Astrocyte (in vitro differentiated cells and primary cell): ENCODE measurements around the gene KLHL25. TPM values are rescaled to one million over a fixed set of nuclear protein-coding genes. Genes with fewer than 3 reads are reported as not detected.

Experiments
- DNase-seq: peaks from one replicate; pipeline ENCODE4 v3.0.0-alpha.2; 2010; ENCODE audit warnings: low read depth
- FAIRE-seq: peaks from 2 replicates; lab custom pipeline; 2011; peaks lifted over from hg19 to GRCh38; lab: Jason Lieb, UNC
- H2AFZ ChIP-seq: 2 replicates; pipeline ENCODE4 v1.6.0; 2012; ENCODE audit warnings: low read depth, low read length, inconsistent platforms
- H3K27ac ChIP-seq: 2 replicates; pipeline ENCODE4 v1.5.1; 2011; ENCODE audit warnings: low read depth, low read length, inconsistent platforms
- H3K27me3 ChIP-seq: 2 replicates; pipeline ENCODE4 v1.6.0; 2011; ENCODE audit warnings: low read length, inconsistent platforms; ENCODE audit not compliant: insufficient read depth
- H3K36me3 ChIP-seq: 2 replicates; pipeline ENCODE4 v1.5.1; 2011; ENCODE audit warnings: low read length, inconsistent platforms; ENCODE audit not compliant: insufficient read depth
- H3K4me1 ChIP-seq: 2 replicates; pipeline ENCODE4 v1.5.1; 2011; ENCODE audit warnings: low read length, inconsistent platforms; ENCODE audit not compliant: insufficient read depth
- H3K4me2 ChIP-seq: 2 replicates; pipeline ENCODE4 v1.6.0; 2012; ENCODE audit warnings: low read length, inconsistent platforms
- H3K4me3 ChIP-seq: 2 replicates; pipeline ENCODE4 v1.5.1; 2011; ENCODE audit warnings: low read depth, mild to moderate bottlenecking, low read length, inconsistent platforms; ENCODE audit not compliant: insufficient read depth
- H3K79me2 ChIP-seq: 2 replicates; pipeline ENCODE4 v1.6.0; 2012; ENCODE audit warnings: mild to moderate bottlenecking, low read length, inconsistent platforms; ENCODE audit not compliant: insufficient read depth
- H3K9ac ChIP-seq: 2 replicates; pipeline ENCODE4 v1.6.0; 2012; ENCODE audit warnings: mild to moderate bottlenecking, low read length, inconsistent platforms
- H3K9me3 ChIP-seq: 2 replicates; pipeline ENCODE4 v1.5.1; 2012; ENCODE audit warnings: low read depth, mild to moderate bottlenecking, low read length, inconsistent platforms; ENCODE audit not compliant: insufficient read depth
- H4K20me1 ChIP-seq: 2 replicates; pipeline ENCODE4 v1.6.0; 2012; ENCODE audit warnings: low read length, inconsistent platforms; ENCODE audit not compliant: insufficient read depth
- H3K27ac Mint-ChIP-seq: one replicate; pipeline ENCODE4 v1.8.0; 2021; ENCODE audit warnings: mild to moderate bottlenecking, mixed read lengths; ENCODE audit not compliant: unreplicated experiment
- H3K27me3 Mint-ChIP-seq: one replicate; pipeline ENCODE4 v1.8.0; 2021; ENCODE audit warnings: low read depth, mixed read lengths; ENCODE audit not compliant: unreplicated experiment
- H3K36me3 Mint-ChIP-seq: one replicate; pipeline ENCODE4 v1.8.0; 2021; ENCODE audit warnings: low read depth, mixed read lengths; ENCODE audit not compliant: unreplicated experiment
- H3K4me1 Mint-ChIP-seq: one replicate; pipeline ENCODE4 v1.8.0; 2021; ENCODE audit warnings: low read depth, mixed read lengths; ENCODE audit not compliant: unreplicated experiment
- H3K4me3 Mint-ChIP-seq: one replicate; pipeline ENCODE4 v1.8.0; 2021; ENCODE audit warnings: mild to moderate bottlenecking, moderate library complexity, mixed read lengths; ENCODE audit not compliant: unreplicated experiment
- H3K9me3 Mint-ChIP-seq: one replicate; pipeline ENCODE4 v1.8.0; 2021; ENCODE audit warnings: mild to moderate bottlenecking, mixed read lengths; ENCODE audit not compliant: unreplicated experiment
- EZH2 ChIP-seq: IDR thresholded peaks from 2 replicates; pipeline ENCODE4 v1.6.1; 2012; ENCODE audit warnings: mild to moderate bottlenecking, low read length, inconsistent platforms; ENCODE audit not compliant: insufficient read depth
- total RNA-seq: library from RNA; stranded (reverse); gene quantifications from 2 replicates; pipeline ENCODE4 v1.2.1, GENCODE V29; 2021
- TF ChIP-seq, protein P1 (sequence below): IDR thresholded peaks from 2 replicates; pipeline ENCODE4 v1.5.1; 2011; ENCODE audit warnings: low read depth, mild to moderate bottlenecking, inconsistent platforms, low read length, moderate library complexity; ENCODE audit not compliant: insufficient read depth

Gene KLHL25
- total RNA-seq, 1 donor from 2014 or later: 5.6 TPM

DNA sequence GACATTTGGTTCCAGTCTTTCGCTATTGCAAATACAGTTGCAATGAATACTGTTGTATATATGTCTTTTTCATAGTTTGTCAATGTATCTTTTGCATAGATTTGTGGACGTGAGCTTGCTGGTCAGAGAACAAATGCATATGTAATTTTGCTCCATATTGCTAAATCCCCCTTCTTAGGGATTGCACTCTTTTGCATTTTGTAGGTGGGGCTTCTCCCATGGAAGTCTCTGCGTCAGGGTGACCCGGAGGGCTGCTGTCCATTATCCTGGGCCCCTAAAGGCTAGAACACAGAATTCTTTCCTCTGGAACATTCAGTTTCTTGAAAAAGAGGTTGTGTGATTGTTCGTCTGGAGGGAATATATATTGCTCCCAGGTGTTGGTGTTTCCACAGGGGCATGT is 25.2 kb upstream of the KLHL25 start:
- Histone ChIP-seq H3K27ac (no peak overlapping the region), H3K4me2 (no peak overlapping the region), H3K9me3 (no peaks in the 10 kb centered on the region), H3K27me3 (peaks cover 11% of the 10 kb centered on the region), H3K79me2 (no peaks in the 10 kb centered on the region), H3K4me3 (no peak overlapping the region), H4K20me1 (no peaks in the 10 kb centered on the region), H3K36me3 (no peaks in the 10 kb centered on the region), H3K9ac (no peak overlapping the region), H2AFZ (no peak overlapping the region), H3K4me1 (no peaks in the 10 kb centered on the region)
- Mint-ChIP-seq H3K4me3 (no peak overlapping the region), H3K9me3 (no peaks in the 10 kb centered on the region), H3K36me3 (no peaks in the 10 kb centered on the region), H3K4me1 (no peaks in the 10 kb centered on the region), H3K27me3 (peaks cover 2% of the 10 kb centered on the region), H3K27ac (no peak overlapping the region)
- no peak for DNase-seq
- no peak for FAIRE-seq
- TF ChIP-seq, protein P1, sequence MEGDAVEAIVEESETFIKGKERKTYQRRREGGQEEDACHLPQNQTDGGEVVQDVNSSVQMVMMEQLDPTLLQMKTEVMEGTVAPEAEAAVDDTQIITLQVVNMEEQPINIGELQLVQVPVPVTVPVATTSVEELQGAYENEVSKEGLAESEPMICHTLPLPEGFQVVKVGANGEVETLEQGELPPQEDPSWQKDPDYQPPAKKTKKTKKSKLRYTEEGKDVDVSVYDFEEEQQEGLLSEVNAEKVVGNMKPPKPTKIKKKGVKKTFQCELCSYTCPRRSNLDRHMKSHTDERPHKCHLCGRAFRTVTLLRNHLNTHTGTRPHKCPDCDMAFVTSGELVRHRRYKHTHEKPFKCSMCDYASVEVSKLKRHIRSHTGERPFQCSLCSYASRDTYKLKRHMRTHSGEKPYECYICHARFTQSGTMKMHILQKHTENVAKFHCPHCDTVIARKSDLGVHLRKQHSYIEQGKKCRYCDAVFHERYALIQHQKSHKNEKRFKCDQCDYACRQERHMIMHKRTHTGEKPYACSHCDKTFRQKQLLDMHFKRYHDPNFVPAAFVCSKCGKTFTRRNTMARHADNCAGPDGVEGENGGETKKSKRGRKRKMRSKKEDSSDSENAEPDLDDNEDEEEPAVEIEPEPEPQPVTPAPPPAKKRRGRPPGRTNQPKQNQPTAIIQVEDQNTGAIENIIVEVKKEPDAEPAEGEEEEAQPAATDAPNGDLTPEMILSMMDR: no peak
- no peak for TF ChIP-seq EZH2

DNA sequence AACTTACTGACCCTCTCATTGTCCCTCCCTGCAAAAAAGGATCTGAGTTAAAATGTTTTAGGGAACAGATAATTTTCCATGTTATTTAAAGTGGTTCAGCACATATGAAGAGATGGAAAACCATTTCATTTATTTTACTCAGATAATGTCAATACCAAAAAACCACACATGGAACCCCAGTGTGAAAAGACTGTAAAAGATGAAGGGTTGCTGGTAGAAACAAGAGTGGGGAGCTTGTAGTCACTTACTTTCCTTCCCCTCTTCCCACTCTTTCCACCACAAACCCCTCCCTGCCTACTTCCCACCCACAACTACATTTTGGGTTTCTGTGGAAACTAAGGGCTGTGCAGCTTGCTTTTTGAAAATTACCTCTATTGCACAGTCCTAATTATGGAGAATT is 18.5 kb upstream of the KLHL25 start:
- FAIRE-seq (no peak), DNase-seq (no peak)
- no peaks in the 10 kb centered on the region for H4K20me1 ChIP-seq
- no peaks in the 10 kb centered on the region for H3K36me3 ChIP-seq
- no peak overlapping the region for H3K9ac ChIP-seq
- no peaks in the 10 kb centered on the region for H3K9me3 ChIP-seq
- Mint-ChIP-seq H3K9me3 (no peaks in the 10 kb centered on the region), H3K27ac (no peak overlapping the region), H3K27me3 (peaks cover 2% of the 10 kb centered on the region), H3K4me3 (no peak overlapping the region), H3K36me3 (no peaks in the 10 kb centered on the region), H3K4me1 (no peaks in the 10 kb centered on the region)
- no peak overlapping the region for H3K4me3 ChIP-seq
- H3K27ac ChIP-seq: no peak overlapping the region
- no peaks in the 10 kb centered on the region for H3K27me3 ChIP-seq
- H3K79me2 ChIP-seq: no peaks in the 10 kb centered on the region
- no peak overlapping the region for H3K4me2 ChIP-seq
- no peak for TF ChIP-seq EZH2
- TF ChIP-seq, protein P1: no peak
- no peaks in the 10 kb centered on the region for H3K4me1 ChIP-seq
- H2AFZ ChIP-seq: no peak overlapping the region

DNA sequence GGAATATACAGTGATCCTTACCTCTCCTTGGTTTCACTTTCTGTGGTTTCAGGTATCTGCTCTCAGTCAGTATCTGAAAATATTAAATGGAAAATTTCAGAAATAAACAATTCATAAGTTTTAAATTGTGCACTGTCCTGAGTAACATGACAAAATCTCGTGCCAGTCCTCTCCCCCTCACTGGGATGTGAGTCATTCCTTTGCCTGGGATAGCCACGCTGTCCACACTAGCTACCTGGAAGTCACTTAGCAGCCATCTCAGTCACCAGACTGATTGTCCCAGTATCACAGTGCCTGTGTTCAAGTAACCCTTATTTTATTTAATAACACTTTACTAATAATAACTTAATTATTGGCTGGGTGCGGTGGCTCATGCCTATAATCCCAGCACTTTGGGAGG is 15.3 kb upstream of the KLHL25 start:
- no peaks in the 10 kb centered on the region for H3K79me2 ChIP-seq
- no peak overlapping the region for H3K4me3 Mint-ChIP-seq
- H4K20me1 ChIP-seq: no peaks in the 10 kb centered on the region
- FAIRE-seq: no peak
- no peak overlapping the region for H3K4me2 ChIP-seq
- H3K4me1 Mint-ChIP-seq: no peaks in the 10 kb centered on the region
- no peaks in the 10 kb centered on the region for H3K27me3 Mint-ChIP-seq
- H3K4me3 ChIP-seq: no peak overlapping the region
- no peaks in the 10 kb centered on the region for H3K36me3 Mint-ChIP-seq
- no peak overlapping the region for H3K9ac ChIP-seq
- no peaks in the 10 kb centered on the region for H3K9me3 ChIP-seq
- H3K36me3 ChIP-seq: no peaks in the 10 kb centered on the region
- H3K27me3 ChIP-seq: no peaks in the 10 kb centered on the region
- H3K9me3 Mint-ChIP-seq: no peaks in the 10 kb centered on the region
- H3K27ac ChIP-seq: no peak overlapping the region
- no peaks in the 10 kb centered on the region for H3K4me1 ChIP-seq
- no peak for DNase-seq
- H2AFZ ChIP-seq: no peak overlapping the region
- TF ChIP-seq EZH2: no peak
- TF ChIP-seq, protein P1: no peak
- no peak overlapping the region for H3K27ac Mint-ChIP-seq
